C4-2B (cell line): ENCODE measurements around the gene FXYD3.

Source experiments
- ZFX ChIP-seq: fragments of 450-650 bp; IDR thresholded peaks from 2 replicates; pipeline ENCODE4 v1.6.1; 2017
- TF ChIP-seq, protein P1 (sequence below): fragments of 450-650 bp; conservative IDR thresholded peaks from 2 replicates; pipeline ENCODE4 v1.5.1; 2017; ENCODE audit warnings: mild to moderate bottlenecking

DNA sequence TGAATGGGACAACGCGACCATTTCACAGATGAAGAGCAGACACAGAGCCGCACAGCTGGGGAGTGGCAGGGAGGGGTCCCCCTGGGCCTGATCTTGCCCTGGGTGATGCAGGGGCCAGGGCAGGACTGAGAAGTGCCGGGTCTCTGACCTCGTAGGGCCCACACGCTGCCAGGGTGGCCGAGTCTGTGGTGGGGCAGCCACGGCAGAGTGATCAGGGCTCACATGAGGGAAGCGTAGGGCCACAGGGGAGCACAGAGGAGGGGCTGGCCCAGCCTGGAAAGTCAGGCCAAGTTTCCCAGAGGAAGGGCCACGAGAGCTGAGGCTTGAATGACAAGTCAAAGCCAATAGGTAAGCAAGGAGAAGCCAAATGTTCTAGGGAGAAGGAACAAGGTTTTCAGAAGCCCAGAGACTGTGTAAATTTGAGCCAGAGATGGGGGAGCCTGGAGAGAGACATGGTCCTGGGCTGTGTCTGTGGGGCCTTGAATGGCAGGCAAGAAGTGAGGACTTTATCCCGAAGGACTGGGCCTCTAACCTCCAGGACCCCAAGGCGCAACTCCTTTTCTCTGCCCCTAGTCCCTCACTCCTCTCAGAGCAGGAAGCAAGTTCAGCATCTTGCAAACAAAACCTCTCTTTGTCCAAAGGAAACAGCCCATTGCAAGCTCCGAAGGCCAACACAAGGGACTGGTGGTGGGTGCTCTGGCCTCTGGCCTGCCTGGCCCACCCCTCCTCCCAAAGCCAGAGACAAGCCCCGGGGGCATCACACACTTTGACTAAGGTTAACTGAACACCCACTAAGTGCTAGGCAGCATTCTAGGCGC is 31.7 kb upstream of the FXYD3 start:
- TF ChIP-seq, protein P1, sequence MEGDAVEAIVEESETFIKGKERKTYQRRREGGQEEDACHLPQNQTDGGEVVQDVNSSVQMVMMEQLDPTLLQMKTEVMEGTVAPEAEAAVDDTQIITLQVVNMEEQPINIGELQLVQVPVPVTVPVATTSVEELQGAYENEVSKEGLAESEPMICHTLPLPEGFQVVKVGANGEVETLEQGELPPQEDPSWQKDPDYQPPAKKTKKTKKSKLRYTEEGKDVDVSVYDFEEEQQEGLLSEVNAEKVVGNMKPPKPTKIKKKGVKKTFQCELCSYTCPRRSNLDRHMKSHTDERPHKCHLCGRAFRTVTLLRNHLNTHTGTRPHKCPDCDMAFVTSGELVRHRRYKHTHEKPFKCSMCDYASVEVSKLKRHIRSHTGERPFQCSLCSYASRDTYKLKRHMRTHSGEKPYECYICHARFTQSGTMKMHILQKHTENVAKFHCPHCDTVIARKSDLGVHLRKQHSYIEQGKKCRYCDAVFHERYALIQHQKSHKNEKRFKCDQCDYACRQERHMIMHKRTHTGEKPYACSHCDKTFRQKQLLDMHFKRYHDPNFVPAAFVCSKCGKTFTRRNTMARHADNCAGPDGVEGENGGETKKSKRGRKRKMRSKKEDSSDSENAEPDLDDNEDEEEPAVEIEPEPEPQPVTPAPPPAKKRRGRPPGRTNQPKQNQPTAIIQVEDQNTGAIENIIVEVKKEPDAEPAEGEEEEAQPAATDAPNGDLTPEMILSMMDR = no peak
- no peak for TF ChIP-seq ZFX
